Stimulated activated CD4-positive, alpha-beta T cell treated with anti-CD3 and anti-CD28 coated beads, Interleukin-4, amount 100 ng/mL, for 4 hours (primary cell): ENCODE results near the gene PPBP.

Experiments
- DNase-seq, 2 experiments: peaks; one replicate each; pipeline ENCODE4 v3.0.0-alpha.2; 2020

Gene PPBP

DNA sequence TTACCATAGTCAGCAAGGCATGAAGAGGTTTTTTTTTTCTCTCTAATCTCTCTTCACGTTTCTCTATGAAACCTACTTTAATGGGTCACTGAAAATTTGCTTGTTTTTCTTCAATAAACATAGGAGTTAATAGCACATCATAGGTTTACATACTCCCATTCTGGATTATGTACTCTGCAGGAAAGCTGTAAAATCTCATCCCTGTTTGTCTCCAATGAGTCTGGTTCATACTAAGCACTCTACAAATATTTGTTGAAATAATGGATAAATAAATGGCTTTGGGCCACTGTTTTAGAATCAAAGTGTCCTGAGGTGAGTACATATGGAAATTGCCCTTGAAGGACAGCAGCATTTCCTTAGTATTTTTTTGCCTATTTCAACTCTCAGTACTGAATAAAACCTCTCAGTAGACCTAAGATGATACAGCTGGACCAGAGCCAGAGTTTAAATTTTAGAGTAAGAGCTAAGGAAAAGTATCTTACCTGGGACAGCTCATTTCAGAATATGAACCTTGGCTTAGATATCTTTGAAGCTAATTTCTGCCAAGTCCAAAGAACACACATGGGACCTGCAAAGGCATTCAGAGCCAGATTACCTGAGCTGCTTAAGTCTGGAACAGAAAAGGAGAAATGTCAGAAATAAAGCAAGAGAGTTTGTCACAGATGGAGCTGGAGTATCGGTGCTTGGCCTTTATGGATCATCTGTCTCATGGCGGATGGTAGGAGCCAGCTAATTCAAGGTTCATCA, 40.6 kb downstream of the PPBP start:
- no peak for DNase-seq

DNA sequence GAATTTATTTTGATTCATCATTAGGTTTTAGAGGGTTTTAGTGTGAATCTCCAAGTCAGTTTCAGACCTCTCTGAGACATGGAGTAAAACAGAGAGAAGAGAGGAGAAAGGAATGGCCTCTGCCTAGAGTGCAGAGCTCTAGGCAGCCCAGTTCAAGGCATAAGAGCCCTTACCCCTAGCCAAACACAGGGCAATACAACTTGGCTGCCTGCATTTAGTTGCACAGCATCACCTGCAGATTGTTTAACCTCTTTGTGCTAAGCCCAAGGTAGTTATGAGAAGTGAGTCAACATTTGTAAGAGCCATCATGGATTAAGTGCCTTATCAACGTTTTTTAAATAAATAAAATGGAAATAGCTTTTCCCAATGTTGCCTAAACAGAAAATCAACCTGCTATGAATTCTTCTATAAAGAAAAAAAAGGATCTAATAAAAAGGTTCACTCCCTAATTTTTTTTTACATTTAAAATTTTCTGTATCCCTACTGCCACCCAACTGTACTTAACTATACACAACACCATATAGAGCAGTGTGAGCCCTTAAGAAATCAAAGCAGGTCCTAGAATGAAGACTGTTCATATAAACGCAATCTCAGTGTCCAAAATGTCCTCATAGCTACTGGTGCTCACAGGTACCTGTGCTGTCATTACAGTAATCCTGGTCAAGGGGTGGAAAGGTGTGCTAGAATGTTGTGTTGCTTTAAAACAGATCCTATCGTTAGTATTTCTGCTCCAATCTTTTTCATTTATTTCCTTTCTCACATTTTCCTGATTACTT, 42.1 kb downstream of the PPBP start:
- DNase-seq = no peak

DNA sequence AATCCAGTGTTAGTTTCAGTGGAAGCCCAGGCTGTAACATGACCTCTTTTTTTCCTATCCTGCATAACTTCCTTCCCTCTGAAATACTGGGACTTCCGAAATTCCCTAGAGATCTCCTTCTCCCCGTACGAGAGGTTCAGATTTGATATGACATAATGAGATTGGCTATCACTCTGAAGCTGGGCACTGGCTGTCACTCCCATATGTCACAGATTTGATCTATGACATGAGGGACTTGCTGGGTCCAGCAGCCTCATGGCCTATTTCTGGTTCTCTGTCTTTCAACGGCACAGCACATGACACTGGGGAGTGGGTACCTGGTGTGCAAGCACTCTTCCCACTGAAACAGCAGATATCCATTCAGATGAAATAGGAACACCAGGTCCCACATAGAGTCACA, 42.9 kb downstream of the PPBP start:
- DNase-seq = no peak

DNA sequence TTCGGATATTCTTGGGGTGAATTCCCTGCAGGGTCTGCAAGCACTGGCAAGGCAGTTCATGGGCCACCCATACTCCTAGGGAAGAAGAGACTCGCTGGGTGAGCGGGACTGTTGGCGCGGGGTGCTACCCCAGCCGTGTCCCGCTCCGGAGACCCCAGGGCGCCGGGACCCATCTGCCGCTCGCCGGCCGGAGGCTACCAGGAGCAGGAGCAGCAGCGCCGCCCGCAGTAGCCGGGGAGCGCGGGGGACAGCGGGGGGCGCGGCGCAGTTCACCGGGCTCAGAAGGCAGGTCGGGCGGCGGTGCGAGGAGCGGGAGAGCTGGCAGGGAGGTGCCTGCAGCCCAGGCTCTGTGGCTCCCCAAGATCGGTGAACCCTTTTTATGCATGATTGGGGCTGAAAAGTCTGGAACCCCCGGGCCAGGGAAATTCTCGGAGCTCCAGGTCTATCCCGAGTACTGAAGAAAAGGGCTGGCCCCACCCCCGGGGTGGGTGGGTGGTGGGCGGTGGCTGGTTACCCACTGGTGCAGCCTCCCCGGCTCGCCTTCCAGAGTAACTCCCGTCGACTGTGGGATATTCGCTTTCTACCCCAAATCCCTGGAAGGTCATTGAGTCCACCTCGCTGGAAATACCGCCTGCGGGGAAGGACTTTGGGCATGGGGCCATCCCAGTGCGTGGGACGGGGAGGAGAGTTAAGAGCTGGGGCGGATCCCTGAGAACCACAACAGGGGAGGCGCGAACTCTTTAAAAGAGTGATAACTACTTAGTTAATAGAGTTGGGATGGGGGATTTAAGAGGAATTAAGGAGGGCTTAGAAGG, 43.7 kb downstream of the PPBP start:
- DNase-seq = no peak

DNA sequence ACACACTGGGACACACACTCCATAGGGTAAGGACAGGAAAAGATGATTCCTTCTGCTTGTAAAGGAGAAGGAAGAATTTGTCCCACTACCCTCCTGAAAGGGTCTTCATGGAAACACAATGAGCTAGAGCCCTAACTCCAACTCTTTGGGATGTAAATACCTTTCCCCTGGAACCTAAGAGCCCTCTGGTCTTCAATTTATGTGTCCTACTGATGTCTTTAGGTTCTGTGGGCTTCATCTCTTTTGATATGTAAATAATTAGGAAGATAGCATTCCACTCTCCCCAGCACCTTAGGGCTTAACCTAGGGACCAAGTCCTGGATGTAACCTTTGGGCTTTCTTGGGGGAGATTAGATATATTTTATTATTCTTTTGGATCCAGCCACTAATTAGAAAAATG, 44.4 kb downstream of the PPBP start:
- no peak for DNase-seq

DNA sequence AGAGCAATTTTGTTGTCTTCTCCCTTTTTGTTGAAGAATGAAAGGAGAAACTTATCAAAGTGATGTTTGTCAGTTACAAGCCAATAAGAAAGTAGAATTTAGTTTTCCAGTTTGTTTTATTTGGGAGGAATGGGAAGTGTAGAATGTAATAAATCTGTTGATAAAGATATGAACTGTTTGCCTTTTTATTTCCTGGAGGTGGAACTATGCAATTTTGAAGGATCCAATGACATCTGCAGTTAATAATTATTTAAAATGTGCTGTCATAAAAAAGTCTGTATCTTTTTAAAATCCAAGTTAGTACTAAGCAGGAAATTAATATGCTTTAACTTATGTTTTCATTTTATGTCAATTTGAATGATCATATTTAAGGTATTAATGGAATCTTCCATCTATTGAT, 51.0 kb downstream of the PPBP start:
- DNase-seq = no peak
